HG03432 (cell line): Measurements from ENCODE around the gene BICRA.

ENCODE experiments used
- ATAC-seq: cut with Tn5 transposase; IDR thresholded peaks from one replicate; pipeline ENCODE4 v1.9.1; 2021; ENCODE audit warnings: mild to moderate bottlenecking, moderate library complexity; ENCODE audit not compliant: unreplicated experiment

The BICRA gene

DNA sequence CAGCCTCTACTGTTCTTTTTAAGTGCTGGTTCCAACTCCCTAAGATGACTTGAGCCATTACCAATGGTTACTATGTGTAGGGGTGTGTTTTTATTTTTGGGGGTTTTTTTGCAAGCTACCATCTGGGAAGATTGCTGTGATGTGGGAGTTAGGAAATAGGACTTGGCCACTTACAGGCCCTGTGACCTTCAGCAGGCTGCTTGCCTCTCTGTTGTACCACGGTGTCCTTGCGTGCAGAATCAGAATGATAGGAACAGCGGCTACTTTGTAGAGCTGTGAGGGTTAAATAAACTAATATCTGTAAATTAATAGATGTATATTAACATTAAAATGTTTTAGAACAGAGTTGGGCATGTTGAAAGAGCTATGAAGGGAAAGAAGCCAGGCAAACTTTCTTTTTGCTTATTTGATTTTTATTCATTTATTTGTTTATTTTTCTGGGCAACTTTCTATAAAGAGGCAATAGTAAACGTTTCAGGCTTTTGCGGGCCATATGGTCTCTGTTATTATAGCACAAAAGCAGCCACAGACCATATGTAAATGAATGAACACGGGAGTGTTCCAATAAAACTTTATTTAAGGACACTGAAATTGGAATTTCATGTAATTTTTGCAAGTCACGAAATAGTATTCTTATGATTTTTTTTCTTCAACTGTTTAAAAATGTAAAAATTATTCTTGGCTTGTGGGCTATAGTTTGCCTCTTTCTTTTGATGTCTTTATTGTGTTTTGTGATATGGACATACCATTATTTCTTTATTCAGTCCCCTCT is 77.9 kb downstream of the BICRA start:
- no peak for ATAC-seq

DNA sequence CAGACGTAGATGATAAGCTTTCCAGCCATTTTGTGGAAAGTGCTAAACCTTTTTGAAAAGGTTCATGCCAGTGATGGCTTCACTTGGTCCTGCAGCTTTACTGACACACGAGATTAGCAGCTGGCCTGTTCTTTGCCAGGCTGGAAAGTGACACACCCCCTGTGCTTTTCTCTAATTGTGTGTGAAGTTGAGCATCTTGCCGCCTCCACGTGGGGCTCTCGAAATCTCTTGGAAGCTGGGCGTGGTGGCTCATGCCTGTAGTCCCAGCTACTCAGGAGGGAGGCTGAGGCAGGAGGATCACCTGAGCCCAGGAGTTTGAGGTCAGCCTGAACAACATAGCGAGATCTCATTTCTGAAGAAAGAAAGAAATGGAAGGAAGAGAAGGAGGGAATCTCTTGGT is 79.0 kb downstream of the BICRA start:
- ATAC-seq, result no peak

DNA sequence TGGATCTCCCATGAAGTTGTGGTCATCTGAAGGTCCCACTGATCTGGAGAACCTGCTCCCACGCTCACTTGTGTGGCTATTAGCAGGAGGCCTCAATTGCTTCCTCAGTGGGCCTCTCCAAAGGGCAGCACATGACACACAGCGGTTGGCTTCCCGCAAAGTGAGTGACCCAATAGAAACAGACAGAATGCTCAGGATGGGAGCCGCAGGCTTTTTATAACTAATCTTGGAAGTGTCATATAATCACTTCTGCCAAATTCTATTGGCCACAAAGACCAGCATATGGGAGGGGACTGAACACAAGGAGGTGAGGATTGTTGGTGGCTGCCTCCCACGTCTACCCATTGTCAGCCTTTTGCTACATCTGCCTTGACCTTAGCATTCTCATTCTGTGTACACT is 82.2 kb downstream of the BICRA start:
- no peak for ATAC-seq

DNA sequence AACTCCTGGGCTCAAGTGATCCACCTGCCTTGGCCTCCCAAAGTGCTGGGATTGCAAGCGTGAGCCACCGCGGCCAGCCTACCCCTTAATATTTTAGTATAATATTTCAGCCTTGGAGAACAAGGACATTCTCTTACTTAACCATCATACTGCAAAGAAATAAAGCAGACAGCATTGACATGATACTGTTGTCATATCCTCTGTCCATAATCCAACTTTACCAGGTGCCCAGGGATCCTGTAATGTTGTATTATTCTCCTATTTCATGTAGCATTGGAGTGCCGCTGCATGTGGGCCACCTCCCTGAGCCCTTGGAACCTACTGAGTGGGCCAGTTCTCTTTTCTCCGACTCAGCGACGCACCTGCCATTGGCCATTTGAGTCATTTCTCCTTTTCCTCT is 82.8 kb downstream of the BICRA start:
- no peak for ATAC-seq

DNA sequence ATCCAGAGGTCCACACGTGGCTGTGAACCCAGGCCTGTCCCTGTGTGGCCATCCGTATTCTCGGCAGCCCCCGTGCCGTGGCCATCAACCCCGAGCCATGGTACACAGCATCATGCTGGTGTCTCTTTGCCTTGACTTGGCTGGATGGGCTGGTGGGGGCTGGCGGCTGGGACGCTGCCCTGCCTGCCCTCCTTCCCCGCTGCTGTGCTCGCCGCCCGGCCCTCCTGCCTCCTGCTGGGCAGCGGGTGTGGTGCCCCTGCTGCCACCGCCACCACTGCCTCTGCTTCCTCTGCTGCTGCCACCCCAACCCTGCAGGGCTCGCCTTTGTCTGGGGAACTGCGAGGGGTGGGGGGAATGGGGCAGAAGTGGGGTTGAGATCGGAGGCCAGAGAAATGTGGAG is 84.6 kb downstream of the BICRA start:
- no peak for ATAC-seq

DNA sequence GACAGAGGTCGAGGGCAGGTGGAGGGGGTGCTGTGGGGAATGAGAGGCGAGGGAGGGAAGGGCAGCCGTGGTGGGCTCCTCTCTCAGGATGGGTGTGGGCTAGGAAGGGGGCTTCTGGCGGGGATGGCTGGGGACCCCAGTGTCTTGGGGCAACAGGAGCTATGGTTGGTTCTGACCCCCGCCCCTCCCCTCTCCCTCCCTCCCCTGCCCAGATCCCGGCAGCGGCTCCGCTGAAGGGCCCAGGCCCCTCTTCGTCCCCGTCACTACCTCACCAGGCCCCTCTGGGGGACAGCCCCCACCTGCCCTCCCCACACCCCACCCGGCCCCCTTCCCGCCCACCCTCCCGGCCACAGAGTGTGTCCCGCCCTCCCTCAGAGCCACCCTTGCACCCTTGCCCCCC is 85.0 kb downstream of the BICRA start:
- no peak for ATAC-seq

DNA sequence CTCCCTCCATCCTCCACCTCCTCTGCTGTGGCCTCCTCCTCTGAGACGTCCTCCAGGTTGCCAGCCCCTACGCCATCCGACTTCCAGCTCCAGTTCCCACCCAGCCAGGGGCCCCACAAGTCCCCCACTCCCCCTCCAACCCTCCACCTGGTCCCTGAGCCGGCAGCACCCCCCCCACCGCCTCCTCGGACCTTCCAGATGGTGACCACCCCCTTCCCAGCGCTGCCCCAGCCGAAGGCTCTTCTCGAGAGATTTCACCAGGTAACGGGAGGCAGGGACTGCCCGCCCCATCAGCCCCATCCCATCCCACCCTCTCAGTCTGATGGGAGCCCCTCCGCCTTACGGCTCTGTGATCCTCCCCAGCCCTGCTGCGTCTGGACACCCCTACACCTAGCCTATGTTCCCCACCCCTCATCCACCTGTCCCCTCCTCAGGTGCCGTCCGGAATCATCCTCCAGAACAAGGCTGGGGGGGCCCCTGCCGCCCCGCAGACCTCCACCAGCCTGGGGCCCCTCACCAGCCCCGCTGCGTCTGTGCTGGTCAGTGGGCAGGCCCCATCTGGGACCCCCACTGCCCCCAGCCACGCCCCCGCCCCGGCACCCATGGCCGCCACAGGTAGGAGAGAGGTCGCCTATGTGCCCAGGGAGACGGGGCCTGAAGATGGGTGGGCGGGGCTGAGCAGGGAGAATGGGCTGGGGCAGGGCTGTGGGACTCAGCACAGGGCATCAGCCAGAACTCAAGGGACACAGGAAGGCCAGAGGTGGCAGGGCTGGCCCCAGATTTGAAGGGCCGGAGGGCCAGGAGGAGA is 85.7 kb downstream of the BICRA start:
- no peak for ATAC-seq

DNA sequence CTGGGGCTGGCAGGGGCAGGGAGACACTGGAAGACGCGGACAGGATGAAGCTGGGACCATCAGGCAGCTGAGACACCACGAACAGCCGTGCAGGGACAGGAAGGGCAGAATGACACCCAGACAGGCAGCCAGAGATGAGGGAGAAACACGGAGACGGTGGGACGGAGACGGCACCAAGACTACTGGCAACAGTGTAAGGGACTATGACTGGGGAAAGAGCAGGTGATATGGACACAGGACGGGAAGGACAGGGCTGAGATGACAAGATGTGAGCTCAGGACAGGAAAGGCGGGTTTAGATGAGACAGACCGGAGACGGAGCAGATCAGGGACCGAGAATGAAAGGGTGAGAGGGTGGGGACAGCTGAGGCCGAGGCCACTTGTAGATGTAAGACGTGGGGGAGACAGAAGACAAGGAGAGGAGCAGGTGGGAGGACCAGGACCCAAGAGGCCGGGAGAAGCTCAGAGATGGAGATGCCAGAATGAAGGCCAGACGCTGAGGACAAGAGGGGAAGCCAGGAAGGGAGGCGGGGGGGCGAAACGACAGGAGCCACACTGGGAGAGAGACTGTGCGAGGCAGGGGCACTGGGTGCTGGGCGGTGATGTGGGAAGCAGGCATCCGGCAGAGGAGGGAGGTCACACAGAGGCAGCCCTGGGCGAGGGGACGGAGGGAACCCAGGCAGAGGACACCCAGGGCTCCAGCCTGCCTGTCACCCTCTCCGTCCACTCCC is 86.8 kb downstream of the BICRA start:
- ATAC-seq, result no peak

DNA sequence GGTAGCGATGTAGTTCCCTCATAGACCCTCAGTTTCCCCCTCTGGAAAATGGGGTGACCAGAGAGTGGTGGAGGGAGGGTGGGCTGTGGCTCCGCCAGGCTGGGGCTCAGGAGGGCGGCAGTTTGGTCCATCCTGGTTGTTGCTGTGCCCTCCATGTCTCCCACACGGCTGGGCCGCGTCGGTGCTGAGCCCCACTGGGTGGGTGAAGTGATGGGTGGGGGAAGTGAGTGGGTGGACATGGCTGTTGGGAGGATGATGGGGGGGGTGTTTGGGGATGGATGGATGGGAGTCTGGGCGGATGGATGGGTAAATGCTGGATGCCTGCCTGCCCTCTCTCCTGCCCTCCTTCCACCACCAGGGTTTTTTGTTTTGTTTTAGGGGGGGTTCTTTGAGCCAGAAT is 87.7 kb downstream of the BICRA start:
- ATAC-seq, result no peak

DNA sequence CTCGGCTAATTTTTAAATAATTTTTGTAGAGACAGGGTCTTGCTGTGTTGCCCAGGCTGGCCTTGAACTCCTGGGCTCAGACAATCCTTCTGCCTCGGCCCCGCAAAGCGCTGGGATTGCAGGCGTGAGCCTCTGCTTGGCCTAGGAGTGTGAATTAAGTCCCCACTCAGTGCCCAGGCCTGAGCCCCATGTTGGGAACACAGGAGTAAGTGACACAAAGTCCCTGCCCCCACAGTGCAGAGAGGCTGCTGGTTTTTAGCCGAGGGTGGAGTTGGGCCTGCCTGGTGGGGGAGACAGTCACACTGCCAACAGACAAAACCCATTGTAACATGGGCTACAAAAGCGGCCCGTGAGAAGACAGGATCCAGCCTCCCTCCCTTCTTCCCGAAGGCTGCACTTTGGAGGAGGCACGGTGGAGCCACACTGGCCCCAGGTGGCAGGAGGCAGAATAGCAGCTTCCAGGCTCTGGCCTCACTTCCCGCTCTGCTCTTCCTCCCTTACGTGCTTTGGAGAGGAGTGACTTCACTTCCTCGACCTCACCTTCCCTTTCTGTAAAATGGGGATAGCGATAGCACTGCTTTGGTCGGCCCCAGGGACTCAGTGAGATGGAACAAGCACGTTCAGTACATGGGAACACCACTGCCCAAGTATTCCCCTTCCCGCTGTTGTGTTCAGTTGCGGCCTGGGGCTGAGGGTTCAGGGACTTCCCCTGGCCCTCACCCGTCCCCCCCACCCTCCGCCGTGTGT is 89.1 kb downstream of the BICRA start:
- ATAC-seq, result no peak

DNA sequence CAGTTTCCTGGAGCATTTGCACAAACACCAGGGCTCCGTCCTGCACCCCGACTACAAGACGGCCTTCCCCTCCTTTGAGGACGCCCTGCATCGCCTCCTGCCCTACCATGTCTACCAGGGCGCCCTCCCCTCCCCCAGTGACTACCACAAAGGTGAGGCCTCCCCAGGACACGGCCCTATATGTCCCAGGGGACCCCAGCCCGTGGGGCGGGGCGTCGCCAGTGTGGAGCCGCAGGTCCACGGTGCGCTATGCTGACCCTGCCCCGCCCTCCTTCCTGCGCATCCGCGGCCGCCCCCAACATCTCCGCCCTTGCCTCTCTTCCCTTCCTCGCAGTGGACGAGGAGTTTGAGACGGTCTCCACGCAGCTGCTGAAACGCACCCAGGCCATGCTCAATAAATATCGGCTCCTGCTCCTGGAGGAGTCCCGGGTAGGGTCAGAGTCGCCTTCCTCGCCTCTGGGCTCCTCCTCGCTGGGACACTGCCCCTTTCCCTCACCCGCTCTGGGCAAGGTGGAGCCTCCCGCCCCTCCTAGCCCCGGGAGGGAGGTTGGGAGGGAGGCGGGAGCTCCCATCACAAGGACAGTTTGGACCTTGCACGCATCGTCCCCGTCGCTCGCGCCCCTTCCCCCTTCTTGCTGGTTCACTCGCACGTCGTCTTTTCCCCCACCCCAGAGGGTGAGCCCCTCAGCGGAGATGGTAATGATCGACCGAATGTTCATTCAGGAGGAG is 89.9 kb downstream of the BICRA start:
- ATAC-seq, result no peak

DNA sequence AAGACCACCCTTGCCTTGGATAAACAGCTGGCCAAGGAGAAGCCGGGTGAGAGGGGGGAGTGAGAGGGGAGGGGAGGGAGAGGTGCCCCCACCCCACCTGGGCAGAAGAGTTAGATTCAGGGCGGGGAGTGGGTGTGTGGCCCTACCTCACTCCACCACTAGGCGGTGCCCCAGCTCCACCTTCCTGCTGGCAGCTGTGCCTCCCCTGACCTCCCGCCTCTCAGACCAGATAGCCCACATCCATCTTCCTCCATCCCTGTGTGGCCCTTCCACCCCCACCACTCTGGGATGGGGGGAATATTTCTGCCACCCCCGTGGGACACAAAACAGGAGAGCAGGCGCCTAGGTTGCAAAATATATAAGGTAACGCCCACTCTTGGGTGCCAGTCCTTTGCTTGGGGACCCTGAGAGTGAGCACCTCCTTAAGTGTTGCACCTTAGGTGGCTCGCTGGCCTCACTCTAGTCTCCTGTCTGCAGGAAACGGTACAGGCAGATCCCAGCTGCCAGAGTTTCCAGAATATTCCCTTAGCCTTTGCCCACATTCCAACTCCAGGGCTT is 90.5 kb downstream of the BICRA start:
- ATAC-seq, result no peak

DNA sequence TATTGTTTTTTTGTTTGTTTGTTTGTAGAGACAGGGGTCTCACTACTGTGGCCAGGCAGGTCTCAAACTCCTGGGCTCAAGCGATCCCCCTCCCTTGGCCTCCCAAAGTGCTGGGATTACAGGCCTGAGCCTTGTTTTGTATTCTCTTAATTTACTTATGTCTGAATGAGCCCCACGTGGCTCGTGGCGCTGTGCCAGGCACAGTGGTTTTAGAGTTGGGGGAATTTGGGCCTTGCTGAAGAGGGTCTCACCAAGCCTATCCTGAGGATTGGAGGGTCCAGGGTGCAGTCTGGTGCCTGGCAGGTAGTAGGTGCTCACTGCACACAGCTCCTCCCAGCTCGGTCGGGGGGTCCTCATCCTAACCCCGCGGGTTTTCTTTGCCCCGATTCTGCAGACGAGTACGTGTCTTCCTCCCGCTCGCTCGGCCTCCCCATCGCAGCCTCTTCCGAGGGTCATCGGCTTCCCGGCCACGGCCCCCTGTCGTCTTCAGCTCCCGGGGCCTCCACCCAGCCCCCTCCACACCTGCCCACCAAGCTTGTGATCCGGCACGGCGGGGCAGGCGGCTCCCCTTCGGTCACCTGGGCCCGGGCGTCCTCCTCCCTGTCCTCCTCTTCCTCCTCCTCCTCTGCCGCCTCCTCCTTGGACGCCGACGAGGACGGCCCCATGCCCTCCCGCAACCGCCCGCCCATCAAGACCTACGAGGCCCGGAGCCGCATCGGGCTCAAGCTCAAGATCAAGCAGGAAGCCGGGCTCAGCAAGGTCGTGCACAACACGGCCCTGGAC is 92.2 kb downstream of the BICRA start:
- ATAC-seq, result no peak

DNA sequence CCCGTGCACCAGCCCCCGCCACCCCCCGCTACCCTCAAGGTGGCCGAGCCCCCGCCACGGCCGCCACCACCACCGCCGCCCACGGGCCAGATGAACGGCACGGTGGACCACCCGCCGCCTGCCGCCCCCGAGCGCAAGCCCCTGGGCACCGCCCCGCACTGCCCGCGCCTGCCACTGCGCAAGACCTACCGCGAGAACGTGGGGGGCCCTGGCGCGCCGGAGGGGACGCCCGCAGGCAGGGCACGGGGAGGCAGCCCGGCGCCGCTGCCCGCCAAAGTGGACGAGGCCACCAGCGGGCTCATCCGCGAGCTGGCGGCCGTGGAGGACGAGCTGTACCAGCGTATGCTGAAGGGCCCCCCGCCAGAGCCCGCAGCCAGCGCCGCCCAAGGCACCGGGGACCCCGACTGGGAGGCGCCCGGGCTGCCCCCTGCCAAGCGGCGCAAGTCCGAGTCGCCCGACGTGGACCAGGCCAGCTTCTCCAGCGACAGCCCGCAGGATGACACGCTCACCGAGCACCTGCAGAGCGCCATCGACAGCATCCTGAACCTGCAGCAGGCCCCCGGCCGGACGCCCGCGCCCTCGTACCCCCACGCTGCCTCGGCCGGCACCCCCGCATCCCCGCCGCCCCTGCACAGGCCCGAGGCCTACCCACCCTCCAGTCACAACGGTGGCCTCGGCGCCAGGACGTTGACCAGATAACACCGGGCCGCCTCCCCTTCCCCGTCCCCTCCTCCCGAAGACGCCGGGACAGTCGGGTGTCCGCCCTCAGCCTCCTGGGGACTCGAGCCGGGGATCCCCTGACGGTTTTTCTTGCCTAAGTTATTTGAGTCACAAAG is 93.0 kb downstream of the BICRA start:
- ATAC-seq, result no peak

DNA sequence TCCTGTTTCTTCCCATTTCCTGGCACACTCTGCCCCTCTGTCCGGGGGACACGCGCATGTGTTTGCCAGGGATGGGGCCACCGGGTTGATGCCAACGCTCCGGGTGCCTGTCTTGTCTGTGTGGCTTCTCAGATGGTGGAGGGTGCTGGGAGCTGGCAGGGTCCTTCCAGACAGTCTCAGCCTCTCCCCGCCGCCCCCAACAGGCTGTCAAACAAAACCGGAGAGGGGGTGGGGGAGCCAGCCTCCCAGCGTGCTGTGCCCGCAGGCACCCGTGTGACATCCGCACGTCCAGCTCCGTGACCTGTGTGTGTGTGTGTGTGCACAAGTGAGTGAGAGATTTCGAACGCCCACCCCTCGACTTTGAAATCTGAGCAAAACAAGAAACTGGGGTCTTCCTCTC is 93.7 kb downstream of the BICRA start:
- ATAC-seq, result no peak

DNA sequence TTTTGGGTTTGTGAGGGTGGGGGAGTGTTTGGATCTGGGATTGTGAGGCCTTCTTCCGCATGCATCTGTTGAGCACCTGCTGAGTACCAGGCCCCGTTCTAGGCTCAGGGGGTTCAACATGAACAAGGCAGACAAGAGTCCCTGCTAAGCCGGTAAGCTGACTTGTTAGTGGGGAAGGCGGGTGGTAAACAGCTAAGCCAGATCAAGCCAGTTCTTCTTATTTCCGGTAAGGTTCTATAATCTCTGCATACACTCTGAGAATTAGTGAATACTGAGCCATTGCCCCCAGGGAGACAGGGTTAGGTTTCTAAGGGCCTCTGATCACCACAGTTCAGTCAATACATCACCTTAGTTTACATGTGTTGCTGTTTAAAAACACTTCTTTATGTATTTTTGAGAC is 94.4 kb downstream of the BICRA start:
- ATAC-seq, result no peak

DNA sequence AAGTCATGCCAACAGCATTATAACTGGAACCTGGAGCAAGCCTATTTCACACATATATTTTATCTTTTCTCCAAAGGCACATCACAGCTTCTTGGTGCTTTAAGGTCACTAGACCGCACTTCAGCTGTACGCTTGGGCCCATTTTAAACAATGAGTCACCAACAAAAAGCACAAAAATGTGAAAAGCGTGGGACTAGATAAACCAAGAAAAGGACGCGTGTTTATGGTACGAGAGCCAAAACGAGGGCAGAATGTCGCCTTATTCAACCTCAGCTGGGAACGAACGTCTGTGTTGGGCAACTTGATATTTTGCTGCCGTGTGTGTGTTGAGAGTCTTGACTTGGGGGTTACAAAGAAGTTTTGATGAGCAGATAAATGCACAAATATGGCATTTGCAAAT is 95.1 kb downstream of the BICRA start:
- ATAC-seq, result no peak

DNA sequence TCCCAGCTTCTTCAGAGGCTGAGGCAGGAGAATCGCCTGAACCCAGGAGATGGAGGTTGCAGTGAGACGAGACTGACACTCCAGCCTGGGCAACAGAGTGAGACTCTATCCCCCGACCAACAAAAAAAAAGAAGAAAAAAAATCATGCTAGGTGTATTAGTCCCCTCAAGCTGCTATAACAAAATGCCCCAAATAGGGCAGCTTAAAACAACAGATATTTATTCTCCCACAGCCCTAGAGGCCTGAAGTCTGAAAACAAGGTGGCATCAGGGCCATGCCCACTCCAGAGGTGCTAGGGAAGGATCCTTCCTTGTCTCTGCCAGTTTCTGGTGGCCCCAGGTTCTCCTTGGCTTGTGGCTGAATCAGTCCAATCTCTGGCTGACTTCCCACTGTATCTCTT is 95.7 kb downstream of the BICRA start:
- ATAC-seq, result no peak
